Measurements from ENCODE around the gene RUFY2. TPM values are rescaled to one million over a fixed set of nuclear protein-coding genes. Genes with fewer than 3 reads are reported as not detected.

Gene RUFY2
- total RNA-seq, 4 donors from 2014 or later = 12.4 to 43.3 (median 21.6) TPM

GRCh38 chr10:68359189-68359588 is 47.9 kb downstream of the RUFY2 start:
- 95% methylated on average over 6 of the region's 6 CpGs for WGBS
- no peak for TF ChIP-seq CTCF (IDR thresholded peaks at IDR 0.05)
- no peak for TF ChIP-seq POLR2AphosphoS5 (IDR thresholded peaks at IDR 0.05)
- TF ChIP-seq POLR2A (IDR thresholded peaks at IDR 0.05) = no peak
- no peak for TF ChIP-seq EP300 (IDR thresholded peaks at IDR 0.05)

GRCh38 chr10:68353537-68353936 is 53.5 kb downstream of the RUFY2 start:
- no peak for DNase-seq (ENCODE audit: low spot score in 2 of 2)
- H3K27me3 ChIP-seq = no peaks in the 10 kb centered on the region
- no peaks in the 10 kb centered on the region for H3K4me1 ChIP-seq
- no peak overlapping the region for H3K27ac ChIP-seq
- H3K9me3 ChIP-seq = no peaks in the 10 kb centered on the region
- 75% methylated on average over 2 of the region's 2 CpGs for WGBS
- TF ChIP-seq CTCF (IDR thresholded peaks at IDR 0.05) = no peak
- TF ChIP-seq POLR2A (IDR thresholded peaks at IDR 0.05) = no peak
- TF ChIP-seq EP300 (IDR thresholded peaks at IDR 0.05) = no peak
- no peak for TF ChIP-seq POLR2AphosphoS5 (IDR thresholded peaks at IDR 0.05)
- H3K36me3 ChIP-seq = peaks cover 72% of the 10 kb centered on the region
- H3K4me3 ChIP-seq = no peak overlapping the region

More at GRCh38 chr10:68359189-68359588, 47.9 kb downstream of the RUFY2 start:
- H3K27me3 ChIP-seq = no peaks in the 10 kb centered on the region
- H3K4me1 ChIP-seq = no peaks in the 10 kb centered on the region
- no peak overlapping the region for H3K4me3 ChIP-seq
- peaks cover 76% of the 10 kb centered on the region for H3K36me3 ChIP-seq
- no peak for DNase-seq (ENCODE audit: low spot score in 2 of 2)
- no peak overlapping the region for H3K27ac ChIP-seq
- no peaks in the 10 kb centered on the region for H3K9me3 ChIP-seq

- H3K27ac ChIP-seq = no peak overlapping the region
- peaks cover 72% of the 10 kb centered on the region for H3K36me3 ChIP-seq
- no peak overlapping the region for H3K4me3 ChIP-seq
- no peaks in the 10 kb centered on the region for H3K9me3 ChIP-seq
- no peaks in the 10 kb centered on the region for H3K27me3 ChIP-seq
- DNase-seq (ENCODE audit: low spot score in 2 of 2) = no peak
- TF ChIP-seq POLR2AphosphoS5 (IDR thresholded peaks at IDR 0.05) (no peak), CTCF (IDR thresholded peaks at IDR 0.05) (peak; percentile 16 to 60), EP300 (IDR thresholded peaks at IDR 0.05) (no peak)
- no peaks in the 10 kb centered on the region for H3K4me1 ChIP-seq
- 60% methylated on average over 2 of the region's 2 CpGs for WGBS
Observed at GRCh38 chr10:68348265-68348741, 58.8 kb downstream of the RUFY2 start.

GRCh38 chr10:68346774-68347173 is 60.3 kb downstream of the RUFY2 start:
- Histone ChIP-seq H3K27ac (no peak overlapping the region), H3K27me3 (no peaks in the 10 kb centered on the region), H3K36me3 (peaks cover 72% of the 10 kb centered on the region), H3K9me3 (no peaks in the 10 kb centered on the region), H3K4me3 (no peak overlapping the region), H3K4me1 (no peaks in the 10 kb centered on the region)
- DNase-seq (ENCODE audit: low spot score in 2 of 2) = no peak
- no peak for TF ChIP-seq EP300 (IDR thresholded peaks at IDR 0.05)
- no peak for TF ChIP-seq POLR2AphosphoS5 (IDR thresholded peaks at IDR 0.05)
- TF ChIP-seq POLR2A (IDR thresholded peaks at IDR 0.05) = no peak
- no peak for TF ChIP-seq CTCF (IDR thresholded peaks at IDR 0.05)
- WGBS = 75% methylated on average over 4 of the region's 4 CpGs

GRCh38 chr10:68345621-68346020 is 61.5 kb downstream of the RUFY2 start:
- Histone ChIP-seq H3K9me3 (no peaks in the 10 kb centered on the region), H3K4me1 (no peaks in the 10 kb centered on the region), H3K27me3 (no peaks in the 10 kb centered on the region), H3K27ac (no peak overlapping the region), H3K4me3 (no peak overlapping the region), H3K36me3 (peaks cover 73% of the 10 kb centered on the region)
- 91% methylated on average over 4 of the region's 4 CpGs for WGBS
- no peak for DNase-seq (ENCODE audit: low spot score in 2 of 2)
- no peak for TF ChIP-seq POLR2AphosphoS5 (IDR thresholded peaks at IDR 0.05)
- no peak for TF ChIP-seq EP300 (IDR thresholded peaks at IDR 0.05)
- no peak for TF ChIP-seq CTCF (IDR thresholded peaks at IDR 0.05)
- no peak for TF ChIP-seq POLR2A (IDR thresholded peaks at IDR 0.05)
